Endothelial cell of umbilical vein (primary cell): ENCODE results near the gene PAQR4. TPM values are rescaled to one million over a fixed set of nuclear protein-coding genes. Genes with fewer than 3 reads are reported as not detected.

Experiments used
- BruUV-seq: library from RNA; stranded (reverse); fragments of 400-500 nt; replicated peaks from 2 replicates; lab custom pipeline; 2021; lab: Mats Ljungman, UMichigan
- CTCF ChIA-PET: fragments of 300-600, 350-600 bp; sonication (Branson Sonifier 250); formaldehyde crosslinking; loops from one replicate; lab custom pipeline; 2021; ENCODE audit warnings: antibody characterized with exemption, inconsistent platforms; lab: Charles Lee
- POLR2A ChIA-PET: fragments of 300-600, 350-600 bp; sonication (Branson Sonifier 250); formaldehyde crosslinking; loops from one replicate; lab custom pipeline; 2021; ENCODE audit warnings: antibody characterized with exemption, inconsistent platforms; lab: Charles Lee
- DNase-seq: peaks from one replicate; pipeline ENCODE4 v3.0.0-alpha.2; 2011; ENCODE audit warnings: low read depth, low spot score
- FAIRE-seq: peaks from 2 replicates; lab custom pipeline; 2011; peaks lifted over from hg19 to GRCh38; lab: Jason Lieb, UNC
- H2AFZ ChIP-seq: 2 replicates; pipeline ENCODE4 v1.6.0; 2012; ENCODE audit warnings: low read depth, low read length, control low read depth, inconsistent platforms
- H3K27ac ChIP-seq: 2 replicates; pipeline ENCODE4 v1.5.1; 2011; ENCODE audit warnings: low read depth, mild to moderate bottlenecking, control low read depth, low read length, moderate library complexity; ENCODE audit not compliant: insufficient read depth
- H3K27me3 ChIP-seq, 2 experiments: 2 replicates each; pipeline versions ENCODE4 v1.6.0 to v1.6.1; 2011; ENCODE audit warnings: low read length in 2 of 2, mixed read lengths in 1 of 2; ENCODE audit not compliant: control insufficient read depth in 2 of 2, insufficient read depth in 2 of 2
- H3K36me3 ChIP-seq, 2 experiments: 2 replicates in 1 of 2; 3 replicates in 1 of 2; pipeline ENCODE4 v1.5.1; 2011; ENCODE audit warnings: low read length in 2 of 2, mild to moderate bottlenecking in 1 of 2, moderate library complexity in 1 of 2; ENCODE audit not compliant: control insufficient read depth in 2 of 2, insufficient read depth in 2 of 2; ENCODE audit errors: extremely low read depth in 1 of 2
- H3K4me1 ChIP-seq: 3 replicates; pipeline ENCODE4 v1.5.1; 2011; ENCODE audit warnings: mild to moderate bottlenecking, low read length; ENCODE audit not compliant: control insufficient read depth, insufficient read depth; ENCODE audit errors: extremely low read depth
- H3K4me2 ChIP-seq: 2 replicates; pipeline ENCODE4 v1.6.1; 2011; ENCODE audit warnings: low read length, control low read depth, mixed read lengths; ENCODE audit not compliant: insufficient read depth
- H3K4me3 ChIP-seq, 3 experiments: fragments of 200-600 bp in 1 of 3; sonication (generic), shearing (Covaris generic) in 1 of 3; replicated peaks in 1 of 3; 2 replicates each; pipeline ENCODE4 v1.5.1; 2011 to 2016; ENCODE audit warnings: control low read depth in 3 of 3, low read length in 3 of 3, mild to moderate bottlenecking in 2 of 3, inconsistent platforms in 1 of 3, low read depth in 1 of 3, moderate library complexity in 1 of 3; ENCODE audit not compliant: insufficient read depth in 1 of 3
- H3K79me2 ChIP-seq: 2 replicates; pipeline ENCODE4 v1.6.0; 2012; ENCODE audit warnings: low read length, inconsistent platforms; ENCODE audit not compliant: control insufficient read depth, insufficient read depth
- H3K9ac ChIP-seq: replicated peaks from 2 replicates; pipeline ENCODE3; 2011; ENCODE audit warnings: low read length, control low read depth; ENCODE audit not compliant: insufficient read depth; ENCODE audit errors: extremely low read depth
- H3K9me1 ChIP-seq: replicated peaks from 3 replicates; pipeline ENCODE4 v1.6.0; 2011; ENCODE audit warnings: mild to moderate bottlenecking, low read length; ENCODE audit not compliant: control insufficient read depth, insufficient read depth; ENCODE audit errors: extremely low read depth
- H3K9me3 ChIP-seq: replicated peaks from 2 replicates; pipeline ENCODE4 v1.5.1; 2012; ENCODE audit warnings: low read length, inconsistent platforms; ENCODE audit not compliant: control insufficient read depth, insufficient read depth
- H4K20me1 ChIP-seq: replicated peaks from 2 replicates; pipeline ENCODE3; 2011; ENCODE audit warnings: mild to moderate bottlenecking, low read length; ENCODE audit not compliant: control insufficient read depth, insufficient read depth; ENCODE audit errors: extremely low read depth
- CTCF ChIP-seq, 2 donors: IDR thresholded peaks; 1 replicate in 1 of 2; 2 replicates in 1 of 2; pipeline ENCODE4 v1.5.1; 2011; ENCODE audit warnings: low read length in 2 of 2, mild to moderate bottlenecking in 2 of 2, moderate library complexity in 2 of 2, control low read depth in 1 of 2, inconsistent platforms in 1 of 2, low read depth in 1 of 2; ENCODE audit not compliant: insufficient read depth in 1 of 2; ENCODE audit errors: extremely low read depth in 1 of 2
- EZH2 ChIP-seq: IDR thresholded peaks from 2 replicates; pipeline ENCODE4 v1.6.1; 2012; ENCODE audit warnings: borderline replicate concordance, low read depth, mild to moderate bottlenecking, moderate library complexity, low read length, inconsistent platforms; ENCODE audit not compliant: severe bottlenecking
- FOS ChIP-seq: IDR thresholded peaks from 2 replicates; pipeline ENCODE4 v1.6.1; 2011; ENCODE audit warnings: mild to moderate bottlenecking, low read length, moderate library complexity, borderline replicate concordance; ENCODE audit not compliant: insufficient read depth
- GATA2 ChIP-seq: IDR thresholded peaks from 2 replicates; pipeline ENCODE4 v1.7.0; 2011; ENCODE audit warnings: low read depth, mild to moderate bottlenecking, moderate library complexity, mixed read lengths, low read length; ENCODE audit not compliant: insufficient read length, insufficient read depth
- JUN ChIP-seq: IDR thresholded peaks from 2 replicates; pipeline ENCODE4 v1.6.1; 2011; ENCODE audit warnings: borderline replicate concordance, low read depth; ENCODE audit not compliant: insufficient read length, insufficient read depth
- MAX ChIP-seq: IDR thresholded peaks from 2 replicates; pipeline ENCODE4 v1.6.1; 2011; ENCODE audit not compliant: insufficient read depth, insufficient read length
- MYC ChIP-seq: IDR thresholded peaks from one replicate; pipeline ENCODE4 v1.6.1; 2011; ENCODE audit warnings: mild to moderate bottlenecking, low read depth, low read length
- POLR2A ChIP-seq: IDR thresholded peaks from 2 replicates; pipeline ENCODE4 v1.6.1; 2012; ENCODE audit warnings: low read depth, mild to moderate bottlenecking, control low read depth, low read length
- POLR2AphosphoS5 ChIP-seq: IDR thresholded peaks from 2 replicates; pipeline ENCODE4 v1.6.1; 2012; ENCODE audit warnings: low read depth, mild to moderate bottlenecking, control low read depth, low read length, moderate library complexity; ENCODE audit not compliant: insufficient read depth
- dilution Hi-C: fragments of 300-500 bp; cut with MboI; formaldehyde crosslinking; loops from one replicate; pipeline ENCODE4 v1.15.0; 2019; ENCODE audit warnings: low sequenced_read_pairs; ENCODE audit not compliant: extremely low pct_ligation_motif_present
- intact Hi-C: fragments of 100-400 bp; cut with micrococcal nuclease; formaldehyde crosslinking; loops from one replicate; pipeline ENCODE4 v1.10.0; 2022
- polyA plus RNA-seq, 4 experiments: library from polyadenylated mRNA; depleted of rRNA in 3 of 4; stranded (reverse) in 3 of 4; unstranded in 1 of 4; fragments of >200 nt; gene quantifications; 2 replicates each; pipeline versions ENCODE4 v1.2.1 to v1.2.3, GENCODE V29; 2011 to 2012; ENCODE audit warnings: missing spikeins in 1 of 4
- total RNA-seq: library from RNA; stranded (reverse); gene quantifications from 2 replicates; pipeline ENCODE4 v1.2.3, GENCODE V29; 2021

PAQR4 gene
- total and polyA plus RNA-seq, 2 donors (not counting 3 experiments of a cell fraction or from before 2014, with no cell fraction given) = 23.8 to 31.2 TPM

GRCh38 chr16:2956579-2956956 is 12.6 kb upstream of the PAQR4 start:
- intact Hi-C loops (no loop called here), dilution Hi-C loops (no loop called here)
- H3K9ac ChIP-seq = no peak overlapping the region
- H3K4me1 ChIP-seq = no peaks in the 10 kb centered on the region
- FAIRE-seq = no peak
- no peak overlapping the region for H2AFZ ChIP-seq
- H4K20me1 ChIP-seq = no peaks in the 10 kb centered on the region
- no peak overlapping the region for H3K4me2 ChIP-seq
- no peaks in the 10 kb centered on the region for H3K79me2 ChIP-seq
- no peak overlapping the region for H3K4me3 ChIP-seq
- no peaks in the 10 kb centered on the region for H3K36me3 ChIP-seq
- no peak for DNase-seq
- H3K27ac ChIP-seq = no peak overlapping the region
- TF ChIP-seq EZH2 (no peak), MYC (no peak), MAX (no peak), POLR2A (no peak), POLR2AphosphoS5 (no peak), GATA2 (no peak), CTCF (IDR thresholded peaks at IDR 0.05; ENCODE audit: extremely low read depth in 1 of 2, insufficient read depth in 1 of 2, low read depth in 1 of 2, low read length in 2 of 2) (no peak), JUN (no peak), FOS (no peak)
- H3K27me3 ChIP-seq = no peaks in the 10 kb centered on the region
- H3K9me3 ChIP-seq = no peaks in the 10 kb centered on the region
- no TSS peak for BruUV-seq
- ChIA-PET CTCF (interaction anchor here (1.2 kb wide), 1 partner anchor 29 kb away, joined by 5 read pairs; no protein-coding TSS in a partner anchor), POLR2A (interaction anchor here (0.7 kb wide), 1 partner anchor 1422 kb away, joined by 3 read pairs; no protein-coding TSS in a partner anchor)
- H3K9me1 ChIP-seq = no peaks in the 10 kb centered on the region
